PC-3 (cell line): Measurements from ENCODE around the gene RBFOX2. TPM values are rescaled to one million over a fixed set of nuclear protein-coding genes. Genes with fewer than 3 reads are reported as not detected.

Experiments used
- ATAC-seq: fragments of 200-7000 bp; cut with Tn5 transposase; 2 replicates; pipeline ENCODE4 v1.9.1; 2020; ENCODE audit warnings: mild to moderate bottlenecking, moderate library complexity
- BruUV-seq: library from RNA; stranded (reverse); fragments of 400-500 nt; replicated peaks from 2 replicates; lab custom pipeline; 2021; lab: Mats Ljungman, UMichigan
- CTCF ChIA-PET: fragments of 300-600 bp; sonication (Branson Sonifier 250); formaldehyde crosslinking; loops from one replicate; lab custom pipeline; 2022; ENCODE audit warnings: antibody characterized with exemption; lab: Charles Lee
- POLR2A ChIA-PET: fragments of 300-600 bp; sonication (Branson Sonifier 250); formaldehyde crosslinking; loops from one replicate; lab custom pipeline; 2022; ENCODE audit warnings: antibody characterized with exemption; ENCODE audit not compliant: unreplicated experiment; lab: Charles Lee
- DNase-seq: peaks from one replicate; pipeline ENCODE4 v3.0.0-alpha.2; 2015
- H2AFZ ChIP-seq: fragments of 300-600 bp; sonication (generic); 2 replicates; pipeline ENCODE4 v1.6.0; 2016; ENCODE audit warnings: antibody characterized with exemption, low read length
- H3F3A ChIP-seq: fragments of 300-600 bp; sonication (generic); one replicate; pipeline ENCODE4 v1.6.0; 2017; ENCODE audit warnings: antibody characterized with exemption, low read length, control low read depth, mild to moderate bottlenecking; ENCODE audit not compliant: unreplicated experiment
- H3K27ac ChIP-seq: fragments of 300-600 bp; sonication (generic); 2 replicates; pipeline ENCODE4 v1.5.1; 2016; ENCODE audit warnings: mild to moderate bottlenecking, low read length
- H3K27me3 ChIP-seq: fragments of 300-600 bp; sonication (generic); 2 replicates; pipeline ENCODE4 v1.6.1; 2016; ENCODE audit warnings: low read length, mixed read lengths
- H3K36me3 ChIP-seq: fragments of 300-600 bp; sonication (generic); 2 replicates; pipeline ENCODE4 v1.6.1; 2016; ENCODE audit warnings: low read depth, mixed run types, low read length, mixed read lengths
- H3K4me1 ChIP-seq: fragments of 300-600 bp; sonication (generic); 2 replicates; pipeline ENCODE4 v1.5.1; 2016; ENCODE audit warnings: low read length; ENCODE audit not compliant: insufficient read depth
- H3K4me2 ChIP-seq: fragments of 300-600 bp; sonication (generic); 2 replicates; pipeline ENCODE4 v1.6.0; 2016; ENCODE audit warnings: low read length
- H3K4me3 ChIP-seq: fragments of 300-600 bp; sonication (generic); 2 replicates; pipeline ENCODE4 v1.5.1; 2016; ENCODE audit warnings: mild to moderate bottlenecking, low read length, mixed read lengths
- H3K79me2 ChIP-seq: fragments of 300-600 bp; sonication (generic); 2 replicates; pipeline ENCODE4 v1.6.1; 2017; ENCODE audit warnings: low read length, mixed read lengths
- H3K9ac ChIP-seq: fragments of 300-600 bp; sonication (generic); 2 replicates; pipeline ENCODE4 v1.6.0; 2016; ENCODE audit warnings: mild to moderate bottlenecking, low read length
- H3K9me2 ChIP-seq: fragments of 300-600 bp; sonication (generic); replicated peaks from 2 replicates; pipeline ENCODE4 v1.6.1; 2016; ENCODE audit warnings: mixed run types, low read length, mixed read lengths
- H3K9me3 ChIP-seq: fragments of 300-600 bp; sonication (generic); 2 replicates; pipeline ENCODE4 v1.6.1; 2016; ENCODE audit warnings: low read length, mixed read lengths
- H4K20me1 ChIP-seq: fragments of 300-600 bp; sonication (generic); 2 replicates; pipeline ENCODE4 v1.6.1; 2016; ENCODE audit warnings: low read length, mixed read lengths
- EZH2 ChIP-seq: fragments of 300-600 bp; sonication (generic); IDR thresholded peaks from one replicate; pipeline ENCODE4 v1.6.1; 2017; ENCODE audit warnings: antibody characterized with exemption, mild to moderate bottlenecking, low read length; ENCODE audit not compliant: unreplicated experiment
- EZH2phosphoT487 ChIP-seq: fragments of 300-600 bp; sonication (generic); IDR thresholded peaks from 2 replicates; pipeline ENCODE4 v1.6.1; 2018; ENCODE audit warnings: mild to moderate bottlenecking, antibody characterized with exemption, low read length, borderline replicate concordance
- intact Hi-C: fragments of 100-400 bp; cut with micrococcal nuclease; formaldehyde crosslinking; loops from 2 replicates; pipeline ENCODE4 v1.9.0; 2023
- total RNA-seq: library from RNA; depleted of rRNA; stranded (reverse); fragments of >200 nt; gene quantifications from 2 replicates; pipeline ENCODE4 v1.2.3, GENCODE V29; 2014
- TF ChIP-seq, protein P1 (sequence below): fragments of 300-600 bp; sonication (generic); conservative IDR thresholded peaks from 2 replicates; pipeline ENCODE4 v1.5.1; 2017; ENCODE audit warnings: antibody characterized with exemption, low read depth, mild to moderate bottlenecking, low read length

RBFOX2 gene
- total RNA-seq, 1 experiment from 2014 or later, result 75.1 TPM

DNA sequence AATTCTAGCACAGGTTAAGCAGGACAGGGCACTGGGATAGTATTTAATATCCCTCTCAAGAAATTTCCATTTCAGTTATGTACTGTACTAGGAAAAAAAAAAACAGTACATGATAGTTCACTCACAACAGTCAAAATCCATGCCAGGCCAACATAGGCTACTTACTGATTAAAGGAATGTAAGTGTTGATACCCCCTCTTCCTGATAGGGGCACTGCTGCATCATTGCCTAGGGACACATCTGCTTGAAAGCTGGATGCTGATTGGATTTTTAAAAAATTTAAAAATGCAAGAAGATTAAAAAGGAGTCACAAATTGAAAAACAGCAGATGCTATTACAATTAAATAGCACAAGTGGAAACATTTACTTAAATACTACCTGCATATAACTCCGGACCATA, 267.6 kb downstream of the RBFOX2 start:
- Histone ChIP-seq H3K79me2 (no peaks in the 10 kb centered on the region), H3K4me3 (no peak overlapping the region), H4K20me1 (no peaks in the 10 kb centered on the region), H3K27me3 (no peaks in the 10 kb centered on the region), H3K4me2 (no peak overlapping the region), H3F3A (no peaks in the 10 kb centered on the region), H3K27ac (no peak overlapping the region), H3K9ac (no peak overlapping the region), H3K9me2 (no peaks in the 10 kb centered on the region), H2AFZ (no peak overlapping the region), H3K4me1 (no peaks in the 10 kb centered on the region), H3K9me3 (no peaks in the 10 kb centered on the region), H3K36me3 (peaks cover 23% of the 10 kb centered on the region; the same call in 1 of the 2 replicates)
- peak; percentile 9 for DNase-seq
- intact Hi-C loops, result loop anchor here (5.0 kb wide), 1 partner anchor 76 kb away; no protein-coding TSS in a partner anchor
- TF ChIP-seq EZH2phosphoT487 (no peak), EZH2 (no peak)
- TF ChIP-seq, protein P1, sequence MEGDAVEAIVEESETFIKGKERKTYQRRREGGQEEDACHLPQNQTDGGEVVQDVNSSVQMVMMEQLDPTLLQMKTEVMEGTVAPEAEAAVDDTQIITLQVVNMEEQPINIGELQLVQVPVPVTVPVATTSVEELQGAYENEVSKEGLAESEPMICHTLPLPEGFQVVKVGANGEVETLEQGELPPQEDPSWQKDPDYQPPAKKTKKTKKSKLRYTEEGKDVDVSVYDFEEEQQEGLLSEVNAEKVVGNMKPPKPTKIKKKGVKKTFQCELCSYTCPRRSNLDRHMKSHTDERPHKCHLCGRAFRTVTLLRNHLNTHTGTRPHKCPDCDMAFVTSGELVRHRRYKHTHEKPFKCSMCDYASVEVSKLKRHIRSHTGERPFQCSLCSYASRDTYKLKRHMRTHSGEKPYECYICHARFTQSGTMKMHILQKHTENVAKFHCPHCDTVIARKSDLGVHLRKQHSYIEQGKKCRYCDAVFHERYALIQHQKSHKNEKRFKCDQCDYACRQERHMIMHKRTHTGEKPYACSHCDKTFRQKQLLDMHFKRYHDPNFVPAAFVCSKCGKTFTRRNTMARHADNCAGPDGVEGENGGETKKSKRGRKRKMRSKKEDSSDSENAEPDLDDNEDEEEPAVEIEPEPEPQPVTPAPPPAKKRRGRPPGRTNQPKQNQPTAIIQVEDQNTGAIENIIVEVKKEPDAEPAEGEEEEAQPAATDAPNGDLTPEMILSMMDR, result peak; percentile 45
- POLR2A ChIA-PET, result no interaction called here
- no TSS peak for BruUV-seq
- CTCF ChIA-PET, result no interaction called here
- no peak for ATAC-seq

GRCh38 chr22:35758394-35758793, 270.2 kb downstream of the RBFOX2 start:
- no peaks in the 10 kb centered on the region for H3K4me1 ChIP-seq
- intact Hi-C loops, result loop anchor here (10.0 kb wide), 1 partner anchor 166 kb away; no protein-coding TSS in a partner anchor
- no peak for DNase-seq
- H3F3A ChIP-seq, result no peaks in the 10 kb centered on the region
- H3K79me2 ChIP-seq, result no peaks in the 10 kb centered on the region
- CTCF ChIA-PET, result no interaction called here
- H3K9me3 ChIP-seq, result no peaks in the 10 kb centered on the region
- BruUV-seq, result no TSS peak
- no peak overlapping the region for H3K4me3 ChIP-seq
- H3K27me3 ChIP-seq, result no peaks in the 10 kb centered on the region
- H2AFZ ChIP-seq, result no peak overlapping the region
- H3K27ac ChIP-seq, result no peak overlapping the region
- POLR2A ChIA-PET, result no interaction called here
- H3K9me2 ChIP-seq, result no peaks in the 10 kb centered on the region
- no peak overlapping the region for H3K9ac ChIP-seq
- no peak for TF ChIP-seq EZH2
- TF ChIP-seq, protein P1, result no peak
- no peak for TF ChIP-seq EZH2phosphoT487
- peaks cover 27% of the 10 kb centered on the region for H3K36me3 ChIP-seq
- H3K4me2 ChIP-seq, result no peak overlapping the region
- no peaks in the 10 kb centered on the region for H4K20me1 ChIP-seq
- ATAC-seq, result no peak

DNA sequence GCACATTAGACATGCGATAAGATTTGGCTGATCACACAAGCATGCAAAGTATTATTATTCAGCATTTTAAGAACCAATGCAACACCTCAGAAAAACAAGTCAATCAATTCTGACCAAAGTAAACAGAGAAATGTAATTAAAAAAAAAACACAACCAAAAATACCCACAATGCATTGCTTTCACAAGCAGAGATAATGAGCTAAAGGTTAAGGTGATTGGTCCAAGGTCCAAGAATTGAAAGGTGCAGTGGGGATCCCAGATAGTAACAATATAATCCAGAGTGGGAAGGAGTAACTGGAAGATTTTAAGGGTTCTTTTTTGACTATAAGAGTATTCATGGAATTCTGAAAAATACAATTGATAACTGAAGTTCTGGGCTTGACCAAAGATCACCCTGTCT, 271.9 kb downstream of the RBFOX2 start:
- no TSS peak for BruUV-seq
- Histone ChIP-seq H3K27me3 (no peaks in the 10 kb centered on the region), H3K9ac (no peak overlapping the region), H3K4me1 (no peaks in the 10 kb centered on the region), H3F3A (no peaks in the 10 kb centered on the region), H3K36me3 (peaks cover 27% of the 10 kb centered on the region), H3K4me2 (no peak overlapping the region), H2AFZ (no peak overlapping the region), H3K9me3 (no peaks in the 10 kb centered on the region), H3K4me3 (no peak overlapping the region), H3K79me2 (no peaks in the 10 kb centered on the region), H4K20me1 (no peaks in the 10 kb centered on the region), H3K27ac (no peak overlapping the region), H3K9me2 (no peaks in the 10 kb centered on the region)
- DNase-seq (no peak), ATAC-seq (no peak)
- POLR2A ChIA-PET, result interaction anchor here (0.6 kb wide), 1 partner anchor 21 kb away, joined by 3 read pairs; no protein-coding TSS in a partner anchor
- intact Hi-C loops, result loop anchor here (10.0 kb wide), 1 partner anchor 168 kb away; no protein-coding TSS in a partner anchor
- TF ChIP-seq EZH2phosphoT487, result no peak
- TF ChIP-seq, protein P1, result no peak
- TF ChIP-seq EZH2, result no peak
- CTCF ChIA-PET, result no interaction called here
